Mesothelial cell of epicardium (in vitro differentiated cells): ENCODE measurements around the gene VWA8. TPM values are rescaled to one million over a fixed set of nuclear protein-coding genes. Genes with fewer than 3 reads are reported as not detected.
"Not testable (repeated sequence)": the region's sequence is repeated elsewhere in the genome, so short reads cannot be mapped to it uniquely, and the experiment has no call there.

ENCODE experiments used
- DNase-seq, 2 experiments: peaks; one replicate each; pipeline ENCODE4 v3.0.0; 2021; ENCODE audit warnings: low spot score in 2 of 2; ENCODE audit not compliant: unreplicated experiment in 2 of 2
- H3K27ac Mint-ChIP-seq: 2 replicates; pipeline ENCODE4 v1.8.0; 2021; ENCODE audit warnings: mixed read lengths
- H3K27me3 Mint-ChIP-seq: 2 replicates; pipeline ENCODE4 v1.8.0; 2021; ENCODE audit warnings: low read depth, mixed read lengths
- H3K36me3 Mint-ChIP-seq: 2 replicates; pipeline ENCODE4 v1.8.0; 2021; ENCODE audit warnings: mixed read lengths
- H3K4me1 Mint-ChIP-seq: 2 replicates; pipeline ENCODE4 v1.8.0; 2021; ENCODE audit warnings: mixed read lengths
- H3K4me3 Mint-ChIP-seq: 2 replicates; pipeline ENCODE4 v1.8.0; 2021; ENCODE audit warnings: mild to moderate bottlenecking, moderate library complexity, mixed read lengths
- H3K9me3 Mint-ChIP-seq: 2 replicates; pipeline ENCODE4 v1.8.0; 2021; ENCODE audit warnings: mixed read lengths
- CTCF ChIP-seq: fragments of 200-600 bp; sonication (generic); IDR thresholded peaks from one replicate; pipeline ENCODE4 v1.5.0; 2021; ENCODE audit warnings: antibody characterized with exemption; ENCODE audit not compliant: unreplicated experiment
- total RNA-seq: library from RNA; stranded (reverse); gene quantifications from 3 replicates; pipeline ENCODE4 v1.2.1, GENCODE V29; 2021

The VWA8 gene
- total RNA-seq, 1 donor from 2014 or later, result 20.0 TPM

GRCh38 chr13:41925014-41925413 is 35.9 kb downstream of the VWA8 start:
- no peak for TF ChIP-seq CTCF
- Mint-ChIP-seq H3K9me3 (peaks cover 43% of the 10 kb centered on the region), H3K4me1 (no peaks in the 10 kb centered on the region), H3K27me3 (no peaks in the 10 kb centered on the region), H3K36me3 (peaks cover 72% of the 10 kb centered on the region), H3K4me3 (no peak overlapping the region), H3K27ac (no peak overlapping the region)
- no peak for DNase-seq

GRCh38 chr13:41922894-41923293 is 38.0 kb downstream of the VWA8 start:
- not testable (repeated sequence) for DNase-seq, H3K4me1 Mint-ChIP-seq

GRCh38 chr13:41919741-41920487 is 41.0 kb downstream of the VWA8 start:
- Mint-ChIP-seq H3K27me3 (no peaks in the 10 kb centered on the region), H3K9me3 (peaks cover 15% of the 10 kb centered on the region), H3K36me3 (peaks cover 35% of the 10 kb centered on the region), H3K27ac (no peak overlapping the region), H3K4me3 (no peak overlapping the region), H3K4me1 (peaks cover 10% of the 10 kb centered on the region)
- no peak for DNase-seq
- TF ChIP-seq CTCF, result no peak

More at GRCh38 chr13:41922894-41923293, 38.0 kb downstream of the VWA8 start:
- peaks cover 57% of the 10 kb centered on the region for H3K36me3 Mint-ChIP-seq
- H3K27ac Mint-ChIP-seq, H3K4me3 Mint-ChIP-seq, H3K27me3 Mint-ChIP-seq: not testable (repeated sequence)
- H3K9me3 Mint-ChIP-seq, result peaks cover 34% of the 10 kb centered on the region

- H3K27ac Mint-ChIP-seq, result no peak overlapping the region
- H3K27me3 Mint-ChIP-seq, result no peaks in the 10 kb centered on the region
- DNase-seq, result no peak
- peaks cover 10% of the 10 kb centered on the region for H3K9me3 Mint-ChIP-seq
- peaks cover 17% of the 10 kb centered on the region for H3K4me1 Mint-ChIP-seq
- H3K36me3 Mint-ChIP-seq, result peaks cover 30% of the 10 kb centered on the region
- TF ChIP-seq CTCF, result no peak
- H3K4me3 Mint-ChIP-seq, result no peak overlapping the region
Observed at GRCh38 chr13:41919031-41919740, 41.7 kb downstream of the VWA8 start.

- no peaks in the 10 kb centered on the region for H3K9me3 Mint-ChIP-seq
- H3K36me3 Mint-ChIP-seq, result peaks cover 14% of the 10 kb centered on the region
- H3K27ac Mint-ChIP-seq, result no peak overlapping the region
- TF ChIP-seq CTCF, result no peak
- DNase-seq, result no peak
- H3K4me1 Mint-ChIP-seq, result peaks cover 19% of the 10 kb centered on the region
- no peaks in the 10 kb centered on the region for H3K27me3 Mint-ChIP-seq
- no peak overlapping the region for H3K4me3 Mint-ChIP-seq
Observed at GRCh38 chr13:41917641-41918040, 43.3 kb downstream of the VWA8 start.
